ENCODE results near the gene ANO2.
A peak's percentile ranks its signal among the peaks of the same experiment; 100 is the strongest.

The ANO2 gene

GRCh38 chr12:5739917-5740316, 205.1 kb downstream of the ANO2 start:
- Mint-ChIP-seq H3K4me3 (no peak overlapping the region), H3K36me3 (no peaks in the 10 kb centered on the region), H3K27ac (no peak overlapping the region), H3K4me1 (no peaks in the 10 kb centered on the region), H3K9me3 (no peaks in the 10 kb centered on the region)
- DNase-seq (ENCODE audit: low spot score in 2 of 2), result no peak
- no peak for ATAC-seq

- H3K27ac Mint-ChIP-seq, result no peak overlapping the region
- H3K36me3 Mint-ChIP-seq, result no peaks in the 10 kb centered on the region
- H3K9me3 Mint-ChIP-seq, result no peaks in the 10 kb centered on the region
- DNase-seq (ENCODE audit: low spot score in 2 of 2) (no peak), ATAC-seq (no peak)
- H3K4me1 Mint-ChIP-seq, result no peaks in the 10 kb centered on the region
- no peak overlapping the region for H3K4me3 Mint-ChIP-seq
Observed at GRCh38 chr12:5737778-5738177, 207.3 kb downstream of the ANO2 start.

GRCh38 chr12:5736527-5736926, 208.5 kb downstream of the ANO2 start:
- Mint-ChIP-seq H3K4me1 (no peaks in the 10 kb centered on the region), H3K9me3 (no peaks in the 10 kb centered on the region), H3K27ac (no peak overlapping the region), H3K36me3 (no peaks in the 10 kb centered on the region), H3K4me3 (no peak overlapping the region)
- no peak for DNase-seq (ENCODE audit: low spot score in 2 of 2)
- no peak for ATAC-seq

GRCh38 chr12:5736016-5736415, 209.0 kb downstream of the ANO2 start:
- H3K36me3 Mint-ChIP-seq, result no peaks in the 10 kb centered on the region
- no peaks in the 10 kb centered on the region for H3K4me1 Mint-ChIP-seq
- no peak overlapping the region for H3K4me3 Mint-ChIP-seq
- no peak for DNase-seq (ENCODE audit: low spot score in 2 of 2)
- no peak overlapping the region for H3K27ac Mint-ChIP-seq
- no peaks in the 10 kb centered on the region for H3K9me3 Mint-ChIP-seq
- no peak for ATAC-seq

GRCh38 chr12:5733916-5734315, 211.1 kb downstream of the ANO2 start:
- Mint-ChIP-seq H3K36me3 (no peaks in the 10 kb centered on the region), H3K9me3 (no peaks in the 10 kb centered on the region), H3K4me1 (no peaks in the 10 kb centered on the region), H3K27ac (no peak overlapping the region), H3K4me3 (no peak overlapping the region)
- DNase-seq (ENCODE audit: low spot score in 2 of 2) (no peak), ATAC-seq (no peak)

GRCh38 chr12:5733136-5733755, 211.8 kb downstream of the ANO2 start:
- H3K9me3 Mint-ChIP-seq, result no peaks in the 10 kb centered on the region
- DNase-seq (ENCODE audit: low spot score in 2 of 2), result no peak
- H3K4me3 Mint-ChIP-seq, result no peak overlapping the region
- H3K36me3 Mint-ChIP-seq, result no peaks in the 10 kb centered on the region
- H3K27ac Mint-ChIP-seq, result no peak overlapping the region
- no peak for ATAC-seq
- no peaks in the 10 kb centered on the region for H3K4me1 Mint-ChIP-seq

- Mint-ChIP-seq H3K4me3 (no peak overlapping the region), H3K27ac (no peak overlapping the region), H3K4me1 (no peaks in the 10 kb centered on the region), H3K36me3 (no peaks in the 10 kb centered on the region), H3K9me3 (no peaks in the 10 kb centered on the region)
- ATAC-seq (no peak), DNase-seq (ENCODE audit: low spot score in 2 of 2) (no peak)
Observed at GRCh38 chr12:5730962-5731361, 214.1 kb downstream of the ANO2 start.

GRCh38 chr12:5723711-5724252, 221.3 kb downstream of the ANO2 start:
- peak; percentile 24 for ATAC-seq
- Mint-ChIP-seq H3K27ac (no peak overlapping the region), H3K4me3 (no peak overlapping the region), H3K4me1 (no peaks in the 10 kb centered on the region), H3K36me3 (no peaks in the 10 kb centered on the region), H3K9me3 (no peaks in the 10 kb centered on the region)
- no peak for DNase-seq (ENCODE audit: low spot score in 2 of 2)

- Mint-ChIP-seq H3K9me3 (no peaks in the 10 kb centered on the region), H3K36me3 (no peaks in the 10 kb centered on the region), H3K27ac (no peak overlapping the region), H3K4me3 (no peak overlapping the region), H3K4me1 (no peaks in the 10 kb centered on the region)
- no peak for DNase-seq (ENCODE audit: low spot score in 2 of 2)
- ATAC-seq, result no peak
Observed at GRCh38 chr12:5723071-5723470, 222.0 kb downstream of the ANO2 start.

GRCh38 chr12:5720381-5721005, 224.6 kb downstream of the ANO2 start:
- no peak for ATAC-seq
- no peak overlapping the region for H3K4me3 Mint-ChIP-seq
- no peaks in the 10 kb centered on the region for H3K4me1 Mint-ChIP-seq

GRCh38 chr12:5718680-5719079, 226.4 kb downstream of the ANO2 start:
- Mint-ChIP-seq H3K4me3 (no peak overlapping the region), H3K27ac (no peak overlapping the region), H3K9me3 (no peaks in the 10 kb centered on the region), H3K4me1 (no peaks in the 10 kb centered on the region), H3K36me3 (no peaks in the 10 kb centered on the region)
- DNase-seq (ENCODE audit: low spot score in 2 of 2), result no peak
- ATAC-seq, result no peak

More at GRCh38 chr12:5720381-5721005, 224.6 kb downstream of the ANO2 start:
- no peak overlapping the region for H3K27ac Mint-ChIP-seq
- no peak for DNase-seq (ENCODE audit: low spot score in 2 of 2)
- H3K36me3 Mint-ChIP-seq, result no peaks in the 10 kb centered on the region
- H3K9me3 Mint-ChIP-seq, result no peaks in the 10 kb centered on the region

- no peaks in the 10 kb centered on the region for H3K9me3 Mint-ChIP-seq
- DNase-seq (ENCODE audit: low spot score in 2 of 2) (no peak), ATAC-seq (no peak)
- H3K4me3 Mint-ChIP-seq, result no peak overlapping the region
- H3K4me1 Mint-ChIP-seq, result no peaks in the 10 kb centered on the region
- H3K27ac Mint-ChIP-seq, result no peak overlapping the region
- H3K36me3 Mint-ChIP-seq, result no peaks in the 10 kb centered on the region
Observed at GRCh38 chr12:5718073-5718472, 227.0 kb downstream of the ANO2 start.

GRCh38 chr12:5716976-5717375, 228.1 kb downstream of the ANO2 start:
- DNase-seq (ENCODE audit: low spot score in 2 of 2) (no peak), ATAC-seq (no peak)
- no peak overlapping the region for H3K4me3 Mint-ChIP-seq
- no peaks in the 10 kb centered on the region for H3K4me1 Mint-ChIP-seq
- H3K9me3 Mint-ChIP-seq, result no peaks in the 10 kb centered on the region
- no peaks in the 10 kb centered on the region for H3K36me3 Mint-ChIP-seq
- H3K27ac Mint-ChIP-seq, result no peak overlapping the region

GRCh38 chr12:5716201-5716600, 228.9 kb downstream of the ANO2 start:
- no peak overlapping the region for H3K4me3 Mint-ChIP-seq
- ATAC-seq (no peak), DNase-seq (ENCODE audit: low spot score in 2 of 2) (no peak)
- H3K27ac Mint-ChIP-seq, result no peak overlapping the region
- no peaks in the 10 kb centered on the region for H3K36me3 Mint-ChIP-seq
- no peaks in the 10 kb centered on the region for H3K9me3 Mint-ChIP-seq
- H3K4me1 Mint-ChIP-seq, result no peaks in the 10 kb centered on the region

- DNase-seq (ENCODE audit: low spot score in 2 of 2), result no peak
- no peaks in the 10 kb centered on the region for H3K4me1 Mint-ChIP-seq
- no peaks in the 10 kb centered on the region for H3K36me3 Mint-ChIP-seq
- H3K9me3 Mint-ChIP-seq, result no peaks in the 10 kb centered on the region
- no peak overlapping the region for H3K27ac Mint-ChIP-seq
- ATAC-seq, result no peak
- no peak overlapping the region for H3K4me3 Mint-ChIP-seq
Observed at GRCh38 chr12:5715021-5715420, 230.0 kb downstream of the ANO2 start.

- Mint-ChIP-seq H3K27ac (no peak overlapping the region), H3K36me3 (no peaks in the 10 kb centered on the region), H3K4me1 (no peaks in the 10 kb centered on the region), H3K4me3 (no peak overlapping the region), H3K9me3 (no peaks in the 10 kb centered on the region)
- DNase-seq (ENCODE audit: low spot score in 2 of 2) (no peak), ATAC-seq (no peak)
Observed at GRCh38 chr12:5713599-5714081, 231.4 kb downstream of the ANO2 start.
